Lung (tissue), 16 donors: ENCODE results near the gene PTGES2. TPM values are rescaled to one million over a fixed set of nuclear protein-coding genes. Genes with fewer than 3 reads are reported as not detected.
A peak's percentile ranks its signal among the peaks of the same experiment; 100 is the strongest.

Experiments used
- ATAC-seq: fragments of 200-7000 bp; cut with Tn5 transposase; one replicate; pipeline ENCODE4 v1.9.1; 2020; ENCODE audit warnings: moderate number of reproducible peaks; ENCODE audit not compliant: insufficient read depth, low FRiP score
- DNase-seq, 3 donors: peaks; one replicate each; pipeline ENCODE4 v3.0.0-alpha.2; 2013 to 2017
- H3K27ac ChIP-seq, 2 donors: one replicate each; pipeline ENCODE4 v1.5.1; 2013; ENCODE audit warnings: mild to moderate bottlenecking in 2 of 2, moderate library complexity in 2 of 2, control low read depth in 1 of 2, inconsistent platforms in 1 of 2, low read depth in 1 of 2, low read length in 1 of 2
- H3K27me3 ChIP-seq, 3 donors: one replicate each; pipeline ENCODE4 v1.5.1; 2013; ENCODE audit warnings: low read length in 2 of 3; ENCODE audit not compliant: control insufficient read depth in 3 of 3, insufficient read depth in 3 of 3
- H3K36me3 ChIP-seq, 4 donors: one replicate each; pipeline ENCODE4 v1.5.1; 2013; ENCODE audit warnings: low read length in 4 of 4, mild to moderate bottlenecking in 1 of 4, moderate library complexity in 1 of 4; ENCODE audit not compliant: control insufficient read depth in 4 of 4, insufficient read depth in 4 of 4
- H3K4me1 ChIP-seq, 5 donors: one replicate each; pipeline ENCODE4 v1.5.1; 2013; ENCODE audit warnings: low read length in 5 of 5, mild to moderate bottlenecking in 2 of 5, moderate library complexity in 1 of 5; ENCODE audit not compliant: control insufficient read depth in 5 of 5, insufficient read depth in 5 of 5
- H3K4me3 ChIP-seq: one replicate; pipeline ENCODE4 v1.5.1; 2013; ENCODE audit warnings: mild to moderate bottlenecking, control low read depth, moderate library complexity
- H3K9ac ChIP-seq, 2 donors: one replicate each; pipeline ENCODE4 v1.5.1; 2013; ENCODE audit warnings: low read length in 2 of 2, control low read depth in 1 of 2; ENCODE audit not compliant: insufficient read depth in 1 of 2
- H3K9me3 ChIP-seq, 4 donors: one replicate each; pipeline ENCODE4 v1.5.1; 2013; ENCODE audit warnings: low read length in 3 of 4, mild to moderate bottlenecking in 1 of 4, moderate library complexity in 1 of 4; ENCODE audit not compliant: control insufficient read depth in 4 of 4, insufficient read depth in 3 of 4
- CTCF ChIP-seq: IDR thresholded peaks from 2 replicates; pipeline ENCODE4 v1.5.1; 2012; ENCODE audit warnings: mild to moderate bottlenecking; ENCODE audit errors: control extremely low read depth, extremely low read depth
- WGBS, 2 donors: extraction: QIAGEN DNeasy Blood & Tissue Kit; methylation state at CpG; one replicate each; pipeline ENCODE4 v1.1.7; 2013; 5-methylcytosine and 5-hydroxymethylcytosine counted together
- long read RNA-seq, 5 donors: transcript quantifications; one replicate each; lab custom pipeline, GENCODE V29; 2026
- polyA plus RNA-seq, 2 donors: library from polyadenylated mRNA; stranded (reverse); fragments of 200-250 nt; gene quantifications; one replicate each; pipeline ENCODE4 v1.2.1, GENCODE V29; 2013
- total RNA-seq, 2 donors: library from RNA; depleted of rRNA in 1 of 2; stranded (reverse); fragments of >200 nt in 1 of 2; gene quantifications; one replicate each; pipeline ENCODE4 v1.2.1, GENCODE V29; 2014 to 2021
- donor health status: control.
- donor health status: control.
- donor health status: Bipolar disorder and iron deficiency.
- donor health status: healthy.
- donor health status: DM: yes; HTN: yes; CAD: no.

The PTGES2 gene
- total RNA-seq (10 to 100 TPM; 42.0 to 66.8 TPM), polyA plus RNA-seq (10 to 100 TPM; 49.9 to 59.5 TPM)
- long read RNA-seq, donor 1, transcript PTGES2-202 (7 exons, 2,331 nt) = major isoform, 16 of 16 reads
- long read RNA-seq, donor 1, partial matches to known transcripts = 0 of 16 reads
- long read RNA-seq, donor 1, other reads (novel, unspliced or antisense) = 0 of 16 reads
- long read RNA-seq, donor 2, partial matches to known transcripts = 0 of 2 reads
- long read RNA-seq, donor 2, other reads (novel, unspliced or antisense) = 0 of 2 reads
- long read RNA-seq, donor 3, transcript PTGES2-202 (7 exons, 2,331 nt) = major isoform, 5 of 5 reads
- long read RNA-seq, donor 3, partial matches to known transcripts = 0 of 5 reads
- long read RNA-seq, donor 3, other reads (novel, unspliced or antisense) = 0 of 5 reads
- long read RNA-seq, donor 4, partial matches to known transcripts = 0 of 2 reads
- long read RNA-seq, donor 4, other reads (novel, unspliced or antisense) = 0 of 2 reads
- long read RNA-seq, donor 5, transcript PTGES2-202 (7 exons, 2,331 nt) = major isoform, 12 of 17 reads
- long read RNA-seq, donor 5, partial matches to known transcripts = 5 of 17 reads
- long read RNA-seq, donor 5, other reads (novel, unspliced or antisense) = 0 of 17 reads

- no peak for TF ChIP-seq CTCF
- Histone ChIP-seq H3K9me3 (no peaks in the 10 kb centered on the region), H3K27me3 (no peaks in the 10 kb centered on the region), H3K4me1 (peaks cover 0 to 18% (median 9%) of the 10 kb centered on the region in 5 donors), H3K27ac (peak within 1 kb of the TSS; percentile 95 to 96), H3K36me3 (peaks cover 0 to 14% (median 3%) of the 10 kb centered on the region in 4 donors), H3K4me3 (peak within 1 kb of the TSS; percentile 94), H3K9ac (peak within 1 kb of the TSS; percentile 46 to 63)
- ATAC-seq (peak; percentile 89), DNase-seq (peak; percentile 83 to 94 (median 90))
- 0% methylated on average over 56 of the region's 56 CpGs for WGBS, 2 donors
Measured at GRCh38 chr9:128127568-128127989, at the start of gene PTGES2. Gene PTGES2 (minus strand): TSS chr9:128127729. CDS start chr9:128127717, 12 bp downstream.

- no peak overlapping the region for H3K4me3 ChIP-seq
- H3K27ac ChIP-seq = no peak overlapping the region
Measured at GRCh38 chr9:128175726-128176125, 48.2 kb upstream of the PTGES2 start.

GRCh38 chr9:128175102-128175563, 47.6 kb upstream of the PTGES2 start:
- peaks cover 30 to 46% (median 40%) of the 10 kb centered on the region in 4 donors for H3K36me3 ChIP-seq
- no peaks in the 10 kb centered on the region for H3K4me1 ChIP-seq
- no peaks in the 10 kb centered on the region for H3K27me3 ChIP-seq
- TF ChIP-seq CTCF = no peak
- H3K27ac ChIP-seq = no peak overlapping the region
- ATAC-seq (no peak), DNase-seq (no peak)
- no peak overlapping the region for H3K4me3 ChIP-seq
- peaks cover 0 to 6% (median 0%) of the 10 kb centered on the region in 4 donors for H3K9me3 ChIP-seq
- H3K9ac ChIP-seq = no peak overlapping the region
- WGBS, 2 donors = 84 to 93% methylated on average over 8 of the region's 8 CpGs

More at GRCh38 chr9:128175726-128176125, 48.2 kb upstream of the PTGES2 start:
- ATAC-seq (no peak), DNase-seq (no peak)
- no peaks in the 10 kb centered on the region for H3K4me1 ChIP-seq
- WGBS, 2 donors = 96 to 97% methylated on average over 2 of the region's 2 CpGs
- H3K9ac ChIP-seq = no peak overlapping the region
- H3K36me3 ChIP-seq = peaks cover 30 to 52% (median 45%) of the 10 kb centered on the region in 4 donors
- H3K27me3 ChIP-seq = no peaks in the 10 kb centered on the region
- H3K9me3 ChIP-seq = peaks cover 0 to 6% (median 0%) of the 10 kb centered on the region in 4 donors
- no peak for TF ChIP-seq CTCF
